HepG2 (cell line): ENCODE measurements around the gene HES1. TPM values are rescaled to one million over a fixed set of nuclear protein-coding genes. Genes with fewer than 3 reads are reported as not detected.
A peak's percentile ranks its signal among the peaks of the same experiment; 100 is the strongest.

Experiments used
- ATAC-seq: fragments of 200-7000 bp; cut with Tn5 transposase; 3 replicates; pipeline ENCODE4 v1.9.1; 2020; ENCODE audit warnings: mild to moderate bottlenecking, moderate library complexity
- BruUV-seq: library from RNA; stranded (reverse); fragments of 400-500 nt; replicated peaks from 2 replicates; lab custom pipeline; 2021; lab: Mats Ljungman, UMichigan
- CTCF ChIA-PET: fragments of 300-600 bp; formaldehyde crosslinking; extraction: SDS; loops from one replicate; lab custom pipeline; 2021; ENCODE audit warnings: low total read pairs, inconsistent platforms, low intra/inter-chr PET ratio; lab: Yijun Ruan, JAX
- POLR2A ChIA-PET: fragments of 350-600 bp; sonication (Branson Sonifier 250); formaldehyde crosslinking; loops from one replicate; lab custom pipeline; 2020; ENCODE audit warnings: antibody characterized with exemption, inconsistent platforms; lab: Yijun Ruan, JAX
- DNase-seq: peaks from one replicate; pipeline ENCODE4 v3.0.0-alpha.2; 2015; ENCODE audit warnings: low spot score
- FAIRE-seq: peaks from 3 replicates; lab custom pipeline; 2011; peaks lifted over from hg19 to GRCh38; lab: Jason Lieb, UNC
- H2AFZ ChIP-seq: one replicate; pipeline ENCODE4 v1.6.1; 2011; ENCODE audit warnings: low read length, inconsistent platforms
- H3K27ac ChIP-seq: fragments of 300-600 bp; 3 replicates; pipeline ENCODE4 v1.8.0; 2011; ENCODE audit warnings: mixed run types, mild to moderate bottlenecking, mixed read lengths, low read length, inconsistent platforms; ENCODE audit not compliant: insufficient read depth; ENCODE audit errors: extremely low read length
- H3K27me3 ChIP-seq, 2 experiments: fragments of 200-600 bp in 1 of 2; 2 replicates in 1 of 2; 3 replicates in 1 of 2; pipeline versions ENCODE4 v1.6.0 to v1.8.0; 2011; ENCODE audit warnings: low read length in 2 of 2, mild to moderate bottlenecking in 2 of 2, moderate library complexity in 2 of 2, inconsistent platforms in 1 of 2; ENCODE audit not compliant: insufficient read depth in 2 of 2, control insufficient read depth in 1 of 2
- H3K36me3 ChIP-seq, 2 experiments: fragments of 200-600 bp in 1 of 2; replicated peaks in 1 of 2; 2 replicates in 1 of 2; 3 replicates in 1 of 2; pipeline versions ENCODE4 v1.5.1 to v1.8.0; 2011; ENCODE audit warnings: low read length in 2 of 2, inconsistent platforms in 1 of 2; ENCODE audit not compliant: insufficient read depth in 2 of 2, control insufficient read depth in 1 of 2
- H3K4me1 ChIP-seq: 2 replicates; pipeline ENCODE4 v1.5.1; 2012; ENCODE audit warnings: low read length, inconsistent platforms; ENCODE audit not compliant: insufficient read depth
- H3K4me2 ChIP-seq: 2 replicates; pipeline ENCODE4 v1.6.0; 2011; ENCODE audit warnings: low read depth, low read length, inconsistent platforms
- H3K4me3 ChIP-seq, 3 experiments: fragments of 200-600 bp in 1 of 3; sonication (generic), shearing (Covaris generic) in 1 of 3; replicated peaks in 1 of 3; 2 replicates each; pipeline ENCODE4 v1.5.1; 2011 to 2016; ENCODE audit warnings: low read length in 3 of 3, inconsistent platforms in 2 of 3, low read depth in 2 of 3, mild to moderate bottlenecking in 2 of 3, control low read depth in 1 of 3, mixed read lengths in 1 of 3; ENCODE audit not compliant: insufficient read depth in 1 of 3
- H3K79me2 ChIP-seq: one replicate; pipeline ENCODE4 v1.6.1; 2011; ENCODE audit warnings: low read length, inconsistent platforms; ENCODE audit not compliant: insufficient read depth
- H3K9ac ChIP-seq: 2 replicates; pipeline ENCODE4 v1.6.0; 2011; ENCODE audit warnings: mild to moderate bottlenecking, low read depth, low read length, inconsistent platforms; ENCODE audit not compliant: insufficient read depth
- H3K9me3 ChIP-seq: 2 replicates; pipeline ENCODE4 v1.5.1; 2012; ENCODE audit warnings: mild to moderate bottlenecking, low read length
- H4K20me1 ChIP-seq: 2 replicates; pipeline ENCODE4 v1.6.0; 2011; ENCODE audit warnings: inconsistent platforms, mild to moderate bottlenecking, low read length, moderate library complexity; ENCODE audit not compliant: insufficient read depth
- ARID2 ChIP-seq: sonication (generic); formaldehyde crosslinking; IDR thresholded peaks from 2 replicates; pipeline ENCODE4 v1.8.1; 2022; ENCODE audit warnings: mild to moderate bottlenecking, missing genetic modification reagents, borderline replicate concordance
- ARNTL ChIP-seq: sonication (generic); formaldehyde crosslinking; IDR thresholded peaks from 2 replicates; pipeline ENCODE4 v1.4.0; 2020; ENCODE audit warnings: mild to moderate bottlenecking, missing genetic modification reagents
- CAMTA2 ChIP-seq: sonication (generic); formaldehyde crosslinking; IDR thresholded peaks from 2 replicates; pipeline ENCODE4 v1.4.0; 2020; ENCODE audit warnings: mild to moderate bottlenecking, missing genetic modification reagents, borderline replicate concordance
- FOSL2 ChIP-seq: sonication (generic); formaldehyde crosslinking; IDR thresholded peaks from 2 replicates; pipeline ENCODE4 v1.4.0; 2020; ENCODE audit warnings: missing genetic modification reagents
- FUBP1 ChIP-seq: sonication (generic); formaldehyde crosslinking; IDR thresholded peaks from 2 replicates; pipeline ENCODE4 v1.5.1; 2020; ENCODE audit warnings: missing genetic modification reagents, mild to moderate bottlenecking, borderline replicate concordance
- HNRNPL ChIP-seq: fragments of 200-400 bp; formaldehyde crosslinking; IDR thresholded peaks from 2 replicates; pipeline ENCODE4 v1.6.1; 2017; ENCODE audit warnings: mild to moderate bottlenecking, low read depth, low read length
- IKZF1 ChIP-seq: fragments of 450-650 bp; IDR thresholded peaks from 2 replicates; pipeline ENCODE4 v1.7.1; 2016
- ISL2 ChIP-seq: sonication (generic); formaldehyde crosslinking; IDR thresholded peaks from 2 replicates; pipeline ENCODE4 v1.5.0; 2020; ENCODE audit warnings: missing genetic modification reagents
- KDM2A ChIP-seq: sonication (generic); formaldehyde crosslinking; IDR thresholded peaks from 2 replicates; pipeline ENCODE4 v1.4.0; 2020; ENCODE audit warnings: low read depth, missing genetic modification reagents, borderline replicate concordance
- MZF1 ChIP-seq: sonication (generic); formaldehyde crosslinking; IDR thresholded peaks from 2 replicates; pipeline ENCODE4 v1.8.1; 2023; ENCODE audit warnings: mild to moderate bottlenecking, missing genetic modification reagents, borderline replicate concordance
- NR2F6 ChIP-seq, 2 experiments: IDR thresholded peaks; 2 replicates each; pipeline ENCODE4 v1.6.1; 2016; ENCODE audit warnings: antibody characterized with exemption in 1 of 2, mild to moderate bottlenecking in 1 of 2
- SAP130 ChIP-seq: IDR thresholded peaks from 2 replicates; pipeline ENCODE4 v1.6.1; 2016; ENCODE audit warnings: low read depth
- SMYD3 ChIP-seq: sonication (generic); formaldehyde crosslinking; IDR thresholded peaks from 2 replicates; pipeline ENCODE4 v1.8.1; 2023; ENCODE audit warnings: mild to moderate bottlenecking, missing genetic modification reagents
- ZNF562 ChIP-seq: sonication (generic); formaldehyde crosslinking; IDR thresholded peaks from 2 replicates; pipeline ENCODE4 v1.8.0; 2022; ENCODE audit warnings: missing genetic modification reagents, borderline replicate concordance
- ZNF569 ChIP-seq: sonication (generic); formaldehyde crosslinking; IDR thresholded peaks from 2 replicates; pipeline ENCODE4 v1.5.0; 2020; ENCODE audit warnings: mild to moderate bottlenecking, missing genetic modification reagents, moderate library complexity, borderline replicate concordance
- ZNF644 ChIP-seq: IDR thresholded peaks from 2 replicates; pipeline ENCODE4 v1.6.1; 2016; ENCODE audit warnings: low read depth
- ZNF772 ChIP-seq: sonication (generic); formaldehyde crosslinking; IDR thresholded peaks from 2 replicates; pipeline ENCODE4 v1.5.0; 2020; ENCODE audit warnings: mild to moderate bottlenecking, missing genetic modification reagents
- WGBS: methylation state at CpG from one replicate; pipeline ENCODE4 v1.1.6; 2017; ENCODE audit warnings: low lambda C conversion rate; 5-methylcytosine and 5-hydroxymethylcytosine counted together
- in situ Hi-C: cut with HindIII; loops from 2 replicates; pipeline ENCODE4 v1.10.0; 2017; ENCODE audit warnings: low pct_unique_long_range_greater_than_20kb; ENCODE audit not compliant: extremely low pct_ligation_motif_present
- intact Hi-C: fragments of 100-400 bp; cut with micrococcal nuclease; formaldehyde crosslinking; loops from one replicate; pipeline ENCODE4 v1.10.0; 2022; ENCODE audit not compliant: unreplicated experiment
- polyA plus RNA-seq, 8 experiments: library from polyadenylated mRNA; depleted of rRNA in 3 of 8; stranded (reverse) in 7 of 8; unstranded in 1 of 8; fragments of >200 nt; fragmentation: Illumina TruSeq in 4 of 8; extraction: Trizol in 4 of 8; gene quantifications; 2 replicates each; pipeline versions ENCODE4 v1.2.1 to v1.2.3, GENCODE V29; 2011 to 2016; ENCODE audit warnings: low read depth in 4 of 8, missing spikeins in 1 of 8, mixed read lengths in 1 of 8; ENCODE audit not compliant: insufficient read depth in 1 of 8
- total RNA-seq, 5 experiments: library from RNA; depleted of rRNA; stranded (reverse); fragments of >200 nt; fragmentation: Illumina TruSeq; extraction: Trizol; gene quantifications; 2 replicates each; pipeline ENCODE4 v1.2.3, GENCODE V29; 2016; ENCODE audit warnings: low read depth in 1 of 5
- TF ChIP-seq, protein P1 (sequence below): sonication (generic); formaldehyde crosslinking; conservative IDR thresholded peaks from 2 replicates; pipeline ENCODE4 v1.4.0; 2020; ENCODE audit warnings: missing genetic modification reagents

HES1 gene
- total and polyA plus RNA-seq, 2 of the 13 experiments (the other 11 are each of a cell fraction or from before 2014, with no cell fraction given), result 15.4 to 19.8 TPM

DNA sequence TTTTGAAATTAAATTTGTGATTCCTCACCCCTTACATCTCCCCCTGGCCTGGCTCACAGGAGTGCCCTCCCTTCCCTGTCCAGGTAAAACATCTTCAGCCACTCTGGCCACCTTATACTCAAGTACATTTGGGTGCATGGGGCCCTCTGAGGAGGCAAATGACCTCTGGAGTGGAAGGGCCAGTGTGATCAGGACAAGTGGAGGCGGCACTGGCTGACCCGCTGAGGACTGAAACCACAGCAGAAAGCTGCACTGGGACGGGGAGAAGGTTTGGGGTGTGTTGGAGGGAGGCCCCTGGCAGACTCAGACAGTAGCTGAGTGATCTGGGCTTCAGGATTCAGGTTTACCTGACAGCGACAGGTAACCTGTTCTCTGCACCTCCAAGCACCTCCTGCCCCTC lies 24.2 kb downstream of the HES1 start (continued):
- TF ChIP-seq FUBP1 (CRISPR knock-in tag), result no peak
- TF ChIP-seq, protein P1, sequence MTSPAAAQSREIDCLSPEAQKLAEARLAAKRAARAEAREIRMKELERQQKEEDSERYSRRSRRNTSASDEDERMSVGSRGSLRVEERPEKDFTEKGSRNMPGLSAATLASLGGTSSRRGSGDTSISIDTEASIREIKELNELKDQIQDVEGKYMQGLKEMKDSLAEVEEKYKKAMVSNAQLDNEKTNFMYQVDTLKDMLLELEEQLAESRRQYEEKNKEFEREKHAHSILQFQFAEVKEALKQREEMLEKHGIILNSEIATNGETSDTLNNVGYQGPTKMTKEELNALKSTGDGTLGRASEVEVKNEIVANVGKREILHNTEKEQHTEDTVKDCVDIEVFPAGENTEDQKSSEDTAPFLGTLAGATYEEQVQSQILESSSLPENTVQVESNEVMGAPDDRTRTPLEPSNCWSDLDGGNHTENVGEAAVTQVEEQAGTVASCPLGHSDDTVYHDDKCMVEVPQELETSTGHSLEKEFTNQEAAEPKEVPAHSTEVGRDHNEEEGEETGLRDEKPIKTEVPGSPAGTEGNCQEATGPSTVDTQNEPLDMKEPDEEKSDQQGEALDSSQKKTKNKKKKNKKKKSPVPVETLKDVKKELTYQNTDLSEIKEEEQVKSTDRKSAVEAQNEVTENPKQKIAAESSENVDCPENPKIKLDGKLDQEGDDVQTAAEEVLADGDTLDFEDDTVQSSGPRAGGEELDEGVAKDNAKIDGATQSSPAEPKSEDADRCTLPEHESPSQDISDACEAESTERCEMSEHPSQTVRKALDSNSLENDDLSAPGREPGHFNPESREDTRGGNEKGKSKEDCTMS (CRISPR knock-in tag), result no peak
- no peak for TF ChIP-seq HNRNPL
- no peak for TF ChIP-seq SAP130
- TF ChIP-seq, all 625 proteins: peak for 3

DNA sequence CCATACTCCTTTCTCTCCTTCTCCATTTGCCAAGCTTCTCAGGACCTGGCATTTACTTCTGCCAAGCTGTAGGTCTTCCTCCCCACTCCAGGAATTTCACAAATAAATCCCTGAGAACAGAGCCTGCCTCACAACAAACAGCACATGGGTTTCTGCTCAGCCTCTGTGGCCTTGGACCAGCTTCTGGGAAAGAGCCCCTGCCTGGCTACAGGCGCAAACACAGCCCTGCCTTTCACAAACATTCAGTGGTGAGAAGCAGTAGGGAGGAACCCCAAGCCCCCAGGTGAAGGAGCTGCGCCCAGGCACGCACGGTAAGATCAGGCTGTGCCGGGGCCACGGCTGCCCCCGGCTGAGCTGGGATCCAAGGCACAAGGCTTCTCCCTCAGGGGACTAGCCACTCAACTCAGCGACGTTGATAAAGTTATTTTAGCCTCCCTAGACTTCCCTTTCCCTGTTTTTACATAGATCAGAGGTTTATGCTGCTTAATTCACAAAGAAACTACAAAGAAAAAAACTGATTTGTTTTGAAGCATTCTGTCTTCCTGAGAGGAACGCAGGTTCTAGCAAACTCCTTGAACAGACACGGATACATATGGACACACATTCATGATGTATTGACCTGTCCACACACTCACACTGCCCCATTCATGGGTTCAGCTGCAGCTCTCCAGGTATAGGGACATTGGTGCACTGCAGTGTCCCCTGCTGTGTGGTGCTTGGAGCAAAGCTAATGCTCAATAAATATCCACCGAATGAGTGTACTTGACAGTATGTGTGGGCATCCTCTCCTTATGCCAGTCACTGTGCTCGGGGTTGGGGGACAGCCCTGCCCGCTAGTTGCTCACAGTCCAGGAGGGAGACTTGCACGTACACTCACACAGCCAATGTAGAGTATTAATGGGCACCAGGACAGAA lies 25.4 kb downstream of the HES1 start:
- ATAC-seq (peak; percentile 86), FAIRE-seq (no peak)
- POLR2A ChIA-PET, result interaction anchor here (0.7 to 1.7 kb wide), 5 partner anchors 20 to 154 kb away, joined by 3 to 11 read pairs (median 5); no protein-coding TSS in a partner anchor
- TF ChIP-seq ISL2 (CRISPR knock-in tag) (0 out of 2 replicates have a peak, but pooled peaks have one; percentile 23), NR2F6 (IDR thresholded peaks at IDR 0.05) (no peak), NR2F6 (CRISPR knock-in tag; IDR thresholded peaks at IDR 0.05) (peak; percentile 52; the same call in 1 of the 2 replicates), SAP130 (peak; percentile 67), KDM2A (CRISPR knock-in tag) (0 out of 2 replicates have a peak, but pooled peaks have one; percentile 48), ZNF644 (0 out of 2 replicates have a peak, but pooled peaks have one; percentile 44), ARID2 (CRISPR knock-in tag) (0 out of 2 replicates have a peak, but pooled peaks have one; percentile 3), FOSL2 (CRISPR knock-in tag) (peak; percentile 42), IKZF1 (no peak), SMYD3 (no peak), CAMTA2 (no peak), MZF1 (CRISPR knock-in tag) (no peak), ZNF772 (0 out of 2 replicates have a peak, but pooled peaks have one; percentile 39), ZNF569 (no peak), ARNTL (CRISPR knock-in tag) (no peak), ZNF562 (CRISPR knock-in tag) (no peak)

More for the DNA sequence above, 25.4 kb downstream of the HES1 start:
- H3K4me1 ChIP-seq, result peaks cover 61% of the 10 kb centered on the region
- peaks cover 0 to 12% of the 10 kb centered on the region in 2 experiments; a peak in 3 of 5 replicates for H3K27me3 ChIP-seq
- no peak overlapping the region for H2AFZ ChIP-seq
- H3K9ac ChIP-seq, result peak overlapping the region; percentile 29; the same call in 1 of the 2 replicates
- H3K36me3 ChIP-seq, result no peaks in the 10 kb centered on the region
- WGBS, result 16% methylated on average over 11 of the region's 15 CpGs
- no peaks in the 10 kb centered on the region for H4K20me1 ChIP-seq
- H3K4me3 ChIP-seq, result peak overlapping the region in 2 of 3 experiments; percentile 34 to 53; a peak in 2 of 6 replicates
- H3K9me3 ChIP-seq, result no peaks in the 10 kb centered on the region
- peak overlapping the region; percentile 78 for H3K4me2 ChIP-seq
- intact Hi-C loops, result no loop called here
- no TSS peak for BruUV-seq
- H3K27ac ChIP-seq, result no peak overlapping the region
- in situ Hi-C loops, result loop anchor here (10.0 kb wide), 1 partner anchor 153 kb away; no protein-coding TSS in a partner anchor
- peak; percentile 62 for DNase-seq
- H3K79me2 ChIP-seq, result no peaks in the 10 kb centered on the region
- CTCF ChIA-PET, result no interaction called here
